ENCODE measurements around the gene PLSCR1.
"Not testable (repeated sequence)": the region's sequence is repeated elsewhere in the genome, so short reads cannot be mapped to it uniquely, and the experiment has no call there.

The PLSCR1 gene

GRCh38 chr3:146511402-146512134, 32.8 kb downstream of the PLSCR1 start:
- no peak for FAIRE-seq

- no peak for FAIRE-seq
Observed at GRCh38 chr3:146507331-146508120, 36.9 kb downstream of the PLSCR1 start.

GRCh38 chr3:146505516-146505915, 38.9 kb downstream of the PLSCR1 start:
- no peak for FAIRE-seq

GRCh38 chr3:146504498-146505197, 39.8 kb downstream of the PLSCR1 start:
- no peak for FAIRE-seq

- FAIRE-seq: no peak
Observed at GRCh38 chr3:146503461-146504202, 40.8 kb downstream of the PLSCR1 start.

- FAIRE-seq: no peak
Observed at GRCh38 chr3:146502887-146503460, 41.4 kb downstream of the PLSCR1 start.

- FAIRE-seq: no peak
Observed at GRCh38 chr3:146501752-146502151, 42.7 kb downstream of the PLSCR1 start.

- FAIRE-seq: no peak
Observed at GRCh38 chr3:146499701-146500100, 44.7 kb downstream of the PLSCR1 start.

GRCh38 chr3:146498002-146498736, 46.2 kb downstream of the PLSCR1 start:
- FAIRE-seq: no peak

- not testable (repeated sequence) for FAIRE-seq
Observed at GRCh38 chr3:146497145-146497843, 47.1 kb downstream of the PLSCR1 start.

- FAIRE-seq: no peak
Observed at GRCh38 chr3:146496726-146497125, 47.7 kb downstream of the PLSCR1 start.

GRCh38 chr3:146496251-146496650, 48.2 kb downstream of the PLSCR1 start:
- no peak for FAIRE-seq

- FAIRE-seq: no peak
Observed at GRCh38 chr3:146493761-146494160, 50.6 kb downstream of the PLSCR1 start.

- no peak for FAIRE-seq
Observed at GRCh38 chr3:146493221-146493620, 51.2 kb downstream of the PLSCR1 start.

- FAIRE-seq: no peak
Observed at GRCh38 chr3:146491303-146491702, 53.1 kb downstream of the PLSCR1 start.

GRCh38 chr3:146485297-146485696, 59.1 kb downstream of the PLSCR1 start:
- no peak for FAIRE-seq

GRCh38 chr3:146476094-146476740, 68.2 kb downstream of the PLSCR1 start:
- FAIRE-seq: no peak

GRCh38 chr3:146474976-146475375, 69.4 kb downstream of the PLSCR1 start:
- FAIRE-seq: not testable (repeated sequence)

- FAIRE-seq: no peak
Observed at GRCh38 chr3:146473726-146474125, 70.7 kb downstream of the PLSCR1 start.

- no peak for FAIRE-seq
Observed at GRCh38 chr3:146472611-146473010, 71.8 kb downstream of the PLSCR1 start.
